D341Med (cell line): Measurements from ENCODE around the gene PLIN5.

Source experiments
- DNase-seq: peaks from one replicate; pipeline ENCODE4 v3.0.0; 2012; ENCODE audit warnings: low spot score

Gene PLIN5

DNA sequence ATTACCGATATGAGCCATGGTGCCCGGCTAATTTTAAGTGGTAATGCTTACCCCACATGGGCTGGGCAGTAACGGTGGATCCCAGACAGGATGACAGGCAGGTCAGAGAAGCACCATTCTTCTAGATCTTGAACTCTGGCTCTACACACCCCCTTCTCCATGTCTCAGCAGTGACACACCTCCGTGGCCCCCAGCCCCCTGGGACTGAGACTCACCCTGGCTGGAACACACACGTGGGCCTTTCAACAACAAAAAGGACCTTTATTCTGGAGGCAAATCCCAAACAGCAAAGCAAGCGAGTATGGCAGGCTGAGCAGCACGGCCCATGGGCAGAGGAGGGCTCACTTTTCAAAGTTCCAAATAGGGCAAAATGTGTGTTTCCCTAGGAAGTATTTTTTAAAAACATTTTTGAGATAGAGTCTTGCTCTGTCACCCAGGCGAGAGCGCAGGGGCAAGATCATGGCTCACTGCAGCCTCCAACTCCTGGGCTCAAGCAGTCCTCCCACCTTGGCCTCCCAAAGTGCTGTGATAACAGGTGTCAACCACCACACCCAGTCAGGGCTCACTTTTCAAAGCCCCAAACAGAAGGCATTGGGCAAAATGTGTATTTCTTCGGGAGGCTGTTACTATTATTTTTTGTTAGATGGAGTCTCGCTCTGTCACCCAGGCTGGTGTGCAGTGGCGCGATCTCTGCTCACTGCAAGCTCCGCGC, 12.6 kb downstream of the PLIN5 start:
- DNase-seq, result no peak

DNA sequence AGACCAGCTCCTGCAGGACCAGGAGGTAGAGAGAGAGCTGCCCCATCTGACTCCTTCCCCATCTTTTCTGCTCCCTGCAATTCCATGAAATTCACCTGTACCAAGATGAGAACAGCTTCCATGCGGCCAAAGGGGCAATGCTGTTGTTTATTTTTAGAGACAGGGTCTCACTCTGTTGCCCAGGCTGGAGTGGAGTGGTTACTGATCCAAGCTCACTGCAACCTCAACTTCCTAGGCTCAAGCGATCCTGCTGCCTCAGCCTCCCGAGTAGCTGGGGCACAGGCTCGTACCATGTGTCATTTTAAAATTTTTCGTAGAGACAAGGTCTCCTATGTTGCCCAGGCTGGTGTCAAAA, 13.2 kb downstream of the PLIN5 start:
- DNase-seq, result no peak

DNA sequence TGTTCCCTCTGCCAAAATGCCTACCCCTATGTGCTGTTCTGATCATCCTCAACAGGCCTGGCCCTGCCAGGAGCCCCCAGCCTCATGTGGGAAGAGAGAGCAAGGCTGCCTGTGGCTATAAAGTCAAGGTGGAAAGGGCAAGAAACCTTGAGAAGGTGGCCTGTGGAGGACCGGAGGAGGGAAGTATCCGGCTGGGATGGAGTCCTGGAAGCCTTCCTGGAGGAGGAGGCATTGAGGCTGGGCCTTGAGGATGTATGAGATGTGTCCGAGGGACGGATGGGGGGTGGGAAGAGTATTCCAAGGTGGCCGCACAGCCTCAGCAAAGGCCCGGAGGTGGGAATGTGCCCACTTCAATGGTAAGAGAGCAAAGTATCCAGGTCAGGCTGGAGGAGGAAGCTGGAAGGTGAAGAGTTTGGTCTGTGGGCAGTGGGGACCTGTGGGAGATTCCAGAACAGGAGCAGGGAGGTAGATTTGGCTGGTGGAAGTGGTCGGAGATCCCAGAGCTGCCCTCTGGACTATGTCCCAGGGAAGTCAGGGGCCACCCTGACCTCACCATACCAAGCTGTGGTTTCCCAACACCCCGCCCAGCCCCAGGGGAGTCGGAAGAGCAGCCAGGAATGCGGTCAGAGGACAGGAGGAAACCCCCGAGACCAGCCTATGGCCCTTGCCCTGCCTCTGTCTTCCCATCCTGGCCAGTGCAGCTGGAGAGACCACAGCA, 13.7 kb downstream of the PLIN5 start:
- no peak for DNase-seq

DNA sequence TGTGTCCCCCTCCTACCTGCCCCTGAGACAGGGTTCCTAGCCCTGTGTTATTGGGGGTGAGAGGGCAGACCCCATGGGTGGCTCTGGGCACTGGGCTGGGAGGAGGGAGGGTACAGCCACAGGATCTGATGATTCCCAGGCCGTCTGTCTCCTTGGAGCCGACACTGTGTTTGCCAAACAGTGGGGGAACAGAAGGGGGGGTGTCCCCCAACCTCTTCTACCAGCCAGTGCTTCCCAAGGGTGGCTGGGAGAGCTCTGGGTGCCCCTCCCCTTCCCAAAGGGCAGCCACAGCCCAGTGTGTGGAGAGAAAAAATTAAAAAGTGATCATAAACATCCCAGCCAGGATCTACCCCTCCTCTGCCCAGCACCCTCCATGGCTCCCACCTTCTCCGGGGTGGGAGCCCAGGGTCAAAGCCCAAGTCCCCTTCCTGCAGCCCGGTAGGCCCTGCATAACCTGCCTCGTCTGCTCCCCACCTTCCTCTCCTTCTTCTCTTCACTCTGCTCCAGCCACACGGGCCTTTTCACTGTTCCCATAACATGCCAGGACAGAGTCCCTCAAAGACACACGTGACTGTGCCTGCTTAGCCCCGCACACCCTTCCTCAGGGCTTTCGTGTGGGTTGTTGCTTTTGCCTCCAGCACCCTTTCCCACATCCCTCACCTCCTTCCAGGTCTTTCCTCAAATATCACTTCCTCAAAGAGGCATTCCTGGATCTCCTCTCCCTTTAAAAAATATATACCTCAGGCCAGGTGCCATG, 15.3 kb downstream of the PLIN5 start:
- no peak for DNase-seq

DNA sequence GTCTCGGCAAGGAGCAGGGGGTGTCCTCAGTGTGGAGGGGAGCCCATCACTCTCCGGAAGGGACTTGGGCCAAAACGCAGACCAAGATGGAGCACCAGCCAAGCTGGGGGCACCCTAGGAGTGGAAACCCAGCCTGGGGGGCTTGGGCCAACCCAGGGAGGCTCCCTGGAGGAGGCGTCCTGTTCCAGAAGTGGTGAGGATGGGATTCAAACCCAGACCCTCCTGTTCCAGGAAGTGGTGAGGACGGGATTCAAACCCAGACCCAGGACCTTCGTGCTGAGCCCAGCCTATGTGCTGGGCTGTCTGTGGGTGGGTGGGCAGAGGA, 15.9 kb downstream of the PLIN5 start:
- no peak for DNase-seq

DNA sequence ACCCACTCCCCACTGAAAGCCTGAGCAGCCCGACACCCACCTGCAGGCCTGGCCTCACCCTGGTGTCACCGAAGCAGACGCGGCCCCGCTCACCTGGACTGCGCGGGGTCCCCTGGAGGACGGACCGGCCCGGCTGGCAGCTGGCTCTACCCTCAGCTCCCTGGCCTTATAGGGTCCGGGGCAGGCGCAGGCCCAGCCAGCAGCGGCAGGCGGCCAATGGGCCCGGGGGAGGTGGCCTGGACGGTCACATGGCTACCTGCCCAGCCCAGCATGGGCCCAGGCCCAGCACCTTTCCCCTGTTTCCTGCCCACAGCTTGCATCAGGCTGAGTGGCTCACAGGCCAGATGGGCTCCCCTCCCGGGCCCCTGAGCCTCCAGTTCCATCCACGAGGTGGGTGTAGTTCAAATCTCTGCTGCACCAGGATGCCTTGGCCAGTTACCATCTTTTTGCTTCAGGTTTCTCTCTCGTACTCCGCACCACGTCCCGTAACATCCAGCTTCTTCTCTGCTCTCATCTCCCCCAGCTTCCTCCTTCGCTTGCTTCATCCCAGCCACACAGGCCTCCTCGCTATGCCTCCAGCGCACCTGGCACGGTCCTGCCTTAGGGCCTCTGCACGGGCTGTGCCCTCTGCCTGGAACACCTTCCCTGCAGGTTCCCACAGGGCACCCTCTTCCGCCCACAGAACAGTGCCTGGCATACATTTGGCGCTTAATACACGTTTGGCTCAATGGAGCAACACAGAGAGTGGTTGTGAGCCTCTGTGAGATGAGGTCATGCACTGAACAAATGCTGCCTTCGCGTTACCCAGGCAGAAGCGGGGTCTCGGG, 16.5 kb downstream of the PLIN5 start, which contains the start of gene PLIN4:
TSS of gene PLIN4 (minus strand) at position 142 of the 827 bp plus-strand sequence. CDS start 214 bp downstream, outside the sequence.
- DNase-seq, result no peak

DNA sequence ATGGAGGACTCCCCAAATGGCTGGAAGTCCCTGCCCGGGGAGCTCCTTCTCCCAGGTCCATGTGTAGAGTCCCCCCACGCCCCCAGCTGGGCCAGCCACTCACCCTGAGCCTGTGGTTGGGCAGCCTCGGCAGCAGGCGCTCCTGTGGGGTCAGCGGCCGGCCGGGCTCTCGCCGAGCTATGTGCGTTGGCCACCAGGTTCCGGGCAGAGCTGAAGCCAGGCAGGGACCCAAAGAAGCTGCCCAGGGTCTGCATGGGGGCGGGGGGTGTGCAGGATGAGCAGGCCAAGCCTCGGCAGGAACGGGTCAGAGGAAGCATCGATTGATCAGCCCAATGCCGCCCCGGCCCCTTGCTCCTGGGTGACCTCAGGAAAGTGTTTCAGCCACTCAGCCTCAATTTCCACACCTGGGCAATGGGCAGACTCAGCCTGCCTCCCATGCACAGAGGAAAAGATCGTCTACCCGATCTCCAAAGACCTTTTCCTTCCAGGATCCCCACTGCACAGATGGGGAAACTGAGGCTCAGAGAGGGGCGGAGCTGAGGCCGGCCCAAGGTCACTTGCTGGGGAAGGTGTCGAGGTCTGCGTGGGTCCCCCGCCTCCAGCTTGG, 17.5 kb downstream of the PLIN5 start:
- no peak for DNase-seq

DNA sequence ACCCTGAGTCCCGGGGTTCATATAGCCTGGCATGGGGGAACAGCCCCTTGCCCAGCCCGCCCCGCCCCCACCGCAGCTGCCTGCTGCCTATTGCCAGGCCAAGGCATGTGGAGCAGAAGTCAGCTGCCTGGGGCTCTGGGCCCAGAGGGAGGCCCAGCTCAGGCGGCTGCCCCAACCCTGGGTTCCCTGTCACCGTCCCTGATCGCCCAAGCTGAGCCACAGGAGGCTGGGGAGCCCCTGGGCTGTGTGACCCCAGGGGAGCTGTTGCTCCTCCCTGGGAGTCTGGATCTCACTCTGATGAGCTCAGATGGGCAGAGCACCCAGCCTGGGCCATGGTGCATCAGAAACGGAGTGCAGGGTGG, 18.1 kb downstream of the PLIN5 start:
- DNase-seq, result no peak

DNA sequence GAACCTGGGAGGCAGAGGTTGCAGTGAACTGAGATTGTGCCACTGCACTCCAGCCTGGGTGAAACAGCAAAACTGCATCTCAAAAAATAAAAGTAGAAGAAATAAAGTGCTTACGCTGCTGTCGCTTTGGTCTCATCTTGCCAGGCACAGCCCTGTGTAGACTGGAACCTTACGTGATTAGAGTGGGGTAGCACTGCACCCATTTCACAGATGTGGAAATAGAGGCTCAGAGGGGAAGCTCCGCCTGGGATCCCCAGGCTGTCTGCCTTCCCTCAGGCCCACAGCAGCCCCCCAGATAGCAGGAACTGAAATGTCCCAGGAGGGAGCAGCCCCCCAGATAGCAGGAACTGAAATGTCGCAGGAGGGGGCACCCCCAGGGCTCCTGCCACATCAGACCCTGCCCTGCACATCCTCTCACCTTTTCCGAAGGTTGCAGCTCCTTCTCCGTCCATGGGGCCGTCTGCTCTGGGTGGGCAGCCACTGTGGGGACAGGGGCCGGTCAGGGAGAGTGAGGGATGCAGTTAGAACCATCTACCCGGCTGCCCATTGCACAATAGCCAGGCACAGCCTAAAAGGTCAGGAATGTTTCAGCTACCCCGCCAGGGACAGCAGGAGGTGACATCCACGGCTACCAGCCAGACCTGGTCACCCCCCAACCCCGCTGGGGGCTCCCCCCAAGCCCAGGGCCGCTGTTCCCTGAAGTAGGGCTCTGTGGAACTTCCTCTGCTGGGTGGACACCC, 18.7 kb downstream of the PLIN5 start:
- DNase-seq, result no peak

DNA sequence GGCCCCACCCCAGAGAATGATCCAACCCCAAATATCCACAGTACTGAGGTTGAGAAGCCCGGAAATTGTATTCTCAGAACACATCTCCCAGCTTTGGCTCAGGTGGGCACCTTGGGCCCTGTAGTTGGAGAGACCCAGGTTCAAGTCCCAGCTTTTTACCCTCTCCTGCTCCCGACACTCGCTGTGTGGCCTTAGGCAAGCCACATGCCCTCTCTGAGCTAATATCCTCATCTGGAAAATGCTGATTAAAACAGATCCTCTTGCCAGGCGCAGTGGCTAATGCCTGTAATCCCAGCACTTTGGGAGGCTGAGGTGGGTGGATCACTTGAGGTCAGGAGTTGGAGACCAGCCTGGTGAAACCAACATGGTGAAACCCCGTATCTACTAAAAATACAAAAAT, 19.3 kb downstream of the PLIN5 start:
- DNase-seq, result no peak

DNA sequence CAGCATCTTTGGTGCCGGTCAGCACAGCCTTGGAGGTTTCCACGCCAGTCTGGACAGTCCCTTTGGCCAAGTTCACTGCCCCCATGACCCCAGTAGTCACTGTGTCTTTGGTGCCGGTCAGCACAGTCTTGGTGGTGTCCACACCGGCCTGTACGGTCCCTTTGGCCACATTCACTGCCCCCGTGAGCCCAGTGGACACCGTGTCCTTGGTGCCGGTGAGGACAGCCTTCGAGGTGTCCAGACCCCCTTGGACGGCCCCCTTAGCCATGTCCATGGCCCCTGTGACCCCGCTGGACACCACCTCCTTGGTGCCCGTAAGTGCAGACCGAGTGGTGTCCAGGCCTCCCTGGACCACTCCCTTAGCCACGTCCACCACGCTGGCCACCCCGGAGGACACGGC, 21.8 kb downstream of the PLIN5 start:
- no peak for DNase-seq

DNA sequence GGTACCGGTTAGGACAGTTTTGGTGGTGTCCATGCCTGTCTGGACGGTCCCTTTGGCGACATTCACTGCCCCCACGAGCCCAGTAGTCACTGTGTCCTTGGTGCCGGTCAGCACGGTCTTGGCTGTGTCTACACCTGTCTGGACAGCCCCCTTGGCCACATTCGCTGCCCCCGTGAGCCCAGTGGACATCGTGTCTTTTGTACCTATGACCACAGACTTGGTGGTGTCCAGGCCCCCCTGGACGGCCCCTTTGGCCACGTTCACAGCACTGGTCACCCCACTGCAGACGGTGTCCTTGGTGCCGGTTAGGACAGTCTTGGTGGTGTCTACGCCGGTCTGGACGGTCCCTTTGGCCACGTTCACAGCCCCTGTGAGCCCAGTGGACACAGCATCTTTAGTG, 23.0 kb downstream of the PLIN5 start:
- DNase-seq, result no peak

DNA sequence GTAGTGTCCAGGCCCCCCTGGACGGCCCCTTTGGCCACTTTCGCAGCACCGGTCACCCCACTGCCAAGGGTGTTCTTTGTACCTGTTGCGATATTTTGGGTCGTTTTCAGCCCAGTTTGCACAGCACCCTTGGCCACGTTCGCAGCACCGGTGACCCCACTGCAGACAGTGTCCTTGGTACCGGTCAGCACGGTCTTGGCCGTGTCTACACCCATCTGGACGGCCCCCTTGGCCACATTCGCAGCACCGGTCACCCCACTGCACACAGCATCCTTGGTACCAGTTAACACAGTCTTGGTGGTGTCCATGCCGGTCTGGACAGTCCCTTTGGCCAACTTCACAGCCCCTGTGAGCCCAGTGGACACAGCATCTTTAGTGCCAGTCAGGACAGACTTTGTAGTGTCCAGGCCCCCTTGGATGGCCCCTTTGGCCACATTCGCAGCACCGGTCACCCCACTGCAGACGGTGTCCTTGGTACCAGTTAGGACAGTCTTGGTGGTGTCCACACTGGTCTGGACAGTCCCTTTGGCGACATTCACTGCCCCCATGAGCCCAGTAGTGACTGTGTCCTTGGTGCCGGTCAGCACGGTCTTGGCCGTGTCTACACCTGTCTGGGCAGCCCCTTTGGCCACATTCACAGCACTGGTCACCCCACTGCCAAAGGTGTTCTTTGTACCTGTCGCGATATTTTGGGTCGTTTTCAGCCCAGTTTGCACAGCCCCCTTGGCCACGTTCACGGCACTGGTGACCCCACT, 23.5 kb downstream of the PLIN5 start:
- DNase-seq, result no peak

DNA sequence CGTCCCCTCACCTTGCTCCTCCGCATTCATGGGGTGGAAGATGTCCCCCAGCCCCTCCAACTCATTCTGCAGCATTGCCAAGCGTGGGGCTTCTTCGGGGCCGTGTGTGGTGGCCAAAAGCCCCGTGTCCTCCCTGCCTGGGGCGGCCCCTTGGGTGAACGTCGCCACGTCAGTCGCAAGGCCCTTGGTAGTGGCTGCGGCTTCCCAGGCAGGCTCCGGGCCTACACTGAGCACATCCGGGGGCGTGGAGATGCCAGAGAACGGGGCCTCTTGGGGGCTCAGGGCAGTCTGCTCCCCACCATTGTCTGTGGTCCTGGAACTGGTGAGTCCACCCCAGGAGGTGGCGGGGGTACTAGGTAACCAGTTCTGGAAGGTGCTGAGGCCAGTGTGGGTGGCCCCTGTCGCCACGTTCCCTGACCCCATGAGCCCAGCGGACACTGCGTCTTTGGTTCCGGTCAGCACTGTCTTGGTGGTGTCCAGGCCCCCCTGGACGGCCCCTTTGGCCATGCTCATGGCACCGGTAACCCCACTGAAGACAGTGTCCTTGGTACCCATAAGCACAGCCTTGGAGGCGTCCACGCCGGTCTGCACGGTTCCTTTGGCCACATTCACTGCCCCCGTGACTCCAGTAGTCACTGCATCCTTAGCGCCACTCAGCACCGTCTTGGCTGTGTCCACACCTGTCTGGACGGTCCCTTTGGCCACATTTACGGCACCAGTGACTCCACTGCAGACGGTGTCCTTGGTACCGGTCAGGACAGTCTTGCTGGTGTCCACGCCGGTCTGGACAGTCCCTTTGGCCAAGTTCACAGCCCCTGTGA, 24.4 kb downstream of the PLIN5 start:
- no peak for DNase-seq

DNA sequence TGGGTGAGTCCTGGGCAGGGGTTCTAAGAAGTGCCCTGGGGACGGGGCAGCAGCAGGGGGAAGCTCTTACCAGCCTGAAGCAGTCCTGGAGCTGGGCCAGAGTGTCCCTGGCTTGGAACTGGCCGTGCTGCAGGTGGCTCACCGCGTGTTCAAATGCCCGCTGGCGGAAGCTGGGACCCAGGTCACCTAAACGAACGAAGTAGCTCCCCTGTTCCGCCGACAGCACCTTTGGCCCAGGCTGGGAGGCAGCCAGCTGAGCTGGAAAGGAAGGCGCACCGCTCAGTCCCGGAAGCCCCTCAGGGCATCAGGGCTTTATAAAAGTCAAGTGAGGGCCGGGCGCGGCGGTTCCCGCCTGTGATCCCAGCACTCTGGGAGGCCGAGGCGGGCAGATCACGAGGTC, 26.3 kb downstream of the PLIN5 start:
- DNase-seq, result no peak

DNA sequence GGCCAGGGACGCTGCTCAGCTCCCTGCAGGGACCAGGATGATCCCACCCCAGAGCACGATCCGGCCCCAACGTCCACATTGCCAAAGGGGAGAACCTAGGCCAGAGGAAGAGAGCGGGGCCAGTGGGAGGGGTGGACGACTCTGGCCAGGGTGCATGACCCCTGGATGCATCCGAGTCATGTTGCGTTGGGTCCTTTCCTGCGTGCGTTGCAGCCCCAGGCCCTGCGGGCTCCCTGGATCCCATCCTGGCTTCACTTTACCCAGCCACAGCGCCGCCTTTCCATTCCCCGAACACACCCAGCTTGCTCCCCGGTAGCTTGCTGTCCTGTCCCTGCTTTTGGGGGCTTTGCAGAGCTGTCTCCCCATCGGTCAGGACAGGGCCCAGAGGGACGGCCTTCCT, 27.2 kb downstream of the PLIN5 start:
- DNase-seq, result no peak

DNA sequence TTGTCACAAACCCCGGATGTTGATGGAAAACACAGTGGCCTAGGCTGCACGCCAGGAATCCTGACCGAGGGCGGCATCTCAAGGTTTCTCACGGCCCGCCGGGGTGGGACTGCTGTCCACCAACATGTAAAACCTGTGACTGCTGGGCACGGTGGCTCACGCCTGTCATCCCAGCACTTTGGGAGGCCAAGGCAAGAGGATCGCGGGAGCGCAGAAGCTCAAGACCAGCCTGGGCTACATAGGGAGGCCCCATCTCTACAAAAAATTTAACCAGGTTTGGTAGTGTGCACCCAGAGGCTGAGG, 27.9 kb downstream of the PLIN5 start:
- DNase-seq, result no peak

DNA sequence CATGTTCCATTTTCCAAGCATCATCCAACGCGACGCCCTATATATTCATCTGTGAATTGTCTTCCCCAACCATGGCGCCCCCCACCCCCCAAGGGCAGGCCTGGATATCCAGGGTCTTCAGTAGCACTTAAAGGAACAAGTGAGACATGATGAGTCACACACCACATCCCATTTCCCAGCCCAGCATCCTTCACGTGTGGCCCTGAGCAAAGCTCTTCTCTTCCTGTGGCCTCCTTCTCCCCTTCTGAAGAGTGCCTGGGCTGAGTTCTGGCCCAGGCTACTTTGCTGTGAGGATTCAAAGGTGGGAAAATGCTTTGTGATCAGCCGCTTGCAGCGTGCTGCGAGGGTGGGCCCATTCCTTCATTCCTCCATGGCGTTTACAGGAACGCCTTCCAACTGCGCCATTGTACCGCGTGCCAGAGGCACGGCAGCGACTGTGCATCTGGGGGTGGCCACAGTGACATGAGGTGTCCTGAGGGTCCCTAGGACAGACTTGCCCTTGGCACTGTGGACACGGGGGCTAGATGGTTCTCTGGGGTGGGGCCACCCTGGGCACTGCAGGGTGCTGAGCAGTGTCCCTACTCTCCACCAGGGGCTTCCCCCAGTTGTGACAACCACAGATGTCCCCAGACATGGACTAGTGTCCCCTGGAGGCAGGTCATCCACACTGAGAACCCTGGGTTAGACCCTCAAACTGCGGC, 28.4 kb downstream of the PLIN5 start:
- DNase-seq, result no peak
